Stimulated activated CD4-positive, alpha-beta T cell treated with anti-CD3 and anti-CD28 coated beads, Interleukin-1b, Interleukin-23, amount 100 ng/mL, for 4 hours (primary cell): ENCODE measurements around the gene NFYC.
A peak's percentile ranks its signal among the peaks of the same experiment; 100 is the strongest.

Source experiments
- DNase-seq, 2 donors: peaks; one replicate each; pipeline ENCODE4 v3.0.0-alpha.2; 2020; ENCODE audit warnings: low read depth in 2 of 2

Gene NFYC

DNA sequence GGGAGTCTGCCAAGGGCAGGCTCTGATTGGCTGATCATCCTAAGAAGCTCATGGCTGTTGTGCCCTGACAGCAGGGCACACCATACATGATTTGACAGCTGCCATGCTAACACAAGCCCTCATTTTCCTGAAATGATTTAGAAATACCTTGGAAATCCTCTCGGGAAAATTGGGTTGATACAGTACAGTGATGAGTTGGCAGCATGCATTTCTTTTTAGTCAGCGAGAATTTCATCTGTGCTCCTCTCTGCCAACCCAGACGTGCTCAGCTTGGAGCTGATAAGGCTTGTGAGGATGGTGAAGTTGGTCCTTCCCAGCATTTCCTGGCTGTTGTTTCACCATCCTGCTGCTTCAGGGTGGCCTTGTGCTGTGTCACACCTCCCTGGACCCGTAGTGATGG lies 69.5 kb downstream of the NFYC start:
- no peak for DNase-seq

- DNase-seq = no peak
Observed at GRCh38 chr1:40762144-40762923, 70.8 kb downstream of the NFYC start.

GRCh38 chr1:40763742-40764532 lies 72.4 kb downstream of the NFYC start:
- no peak for DNase-seq

DNA sequence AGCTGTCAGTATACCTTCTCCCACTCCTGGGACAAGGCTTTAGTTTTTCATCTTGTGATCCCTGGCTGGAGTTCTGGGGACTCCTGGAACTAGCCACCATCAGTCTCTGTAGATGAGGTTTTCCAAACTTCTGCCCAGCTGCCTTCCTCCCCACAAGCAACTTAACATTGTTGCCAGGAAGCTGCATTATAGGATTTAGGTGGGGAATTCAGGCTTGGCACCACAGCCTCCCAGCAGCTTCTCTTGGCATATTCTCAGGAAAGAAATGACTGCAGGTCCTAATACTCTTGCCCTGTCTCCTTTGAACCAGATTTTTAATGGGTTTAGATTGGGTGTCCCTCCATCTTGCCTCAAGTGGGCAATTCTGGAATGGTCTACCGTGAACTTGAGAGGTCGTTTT lies 73.5 kb downstream of the NFYC start:
- DNase-seq = no peak

DNA sequence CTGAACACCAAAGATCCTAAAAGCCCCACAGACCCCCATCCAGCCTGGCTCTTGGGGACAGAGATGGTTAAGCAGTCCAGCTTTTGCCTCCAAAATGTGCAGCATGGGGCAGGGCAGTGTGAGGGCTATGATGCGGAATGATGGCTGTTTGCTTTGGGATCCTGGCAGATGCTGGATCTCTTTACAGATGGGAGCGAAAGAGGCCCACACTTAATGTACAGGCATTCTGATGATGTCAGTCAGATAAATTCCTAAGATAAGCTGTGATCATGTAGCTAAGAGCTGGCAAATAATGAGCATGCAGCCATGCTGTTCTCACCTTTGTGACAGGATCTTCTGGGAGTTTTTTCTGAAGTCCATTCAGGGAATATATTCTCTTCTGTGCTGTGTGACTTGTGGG lies 74.5 kb downstream of the NFYC start:
- DNase-seq = no peak

- DNase-seq = no peak
Observed at GRCh38 chr1:40766560-40766959, 75.1 kb downstream of the NFYC start.

GRCh38 chr1:40768146-40768990 lies 76.9 kb downstream of the NFYC start:
- no peak for DNase-seq

GRCh38 chr1:40769815-40770214 lies 78.3 kb downstream of the NFYC start:
- DNase-seq = no peak

- DNase-seq = no peak
Observed at GRCh38 chr1:40770296-40771070, 79.0 kb downstream of the NFYC start.

GRCh38 chr1:40772146-40772955 lies 80.8 kb downstream of the NFYC start:
- DNase-seq = no peak

GRCh38 chr1:40773748-40774265 lies 82.3 kb downstream of the NFYC start:
- DNase-seq = no peak

GRCh38 chr1:40774266-40774998 lies 82.9 kb downstream of the NFYC start:
- peak; percentile 59 to 67 for DNase-seq

- DNase-seq = no peak
Observed at GRCh38 chr1:40776236-40777072, 85.0 kb downstream of the NFYC start.

GRCh38 chr1:40777224-40777970 lies 85.9 kb downstream of the NFYC start:
- no peak for DNase-seq

DNA sequence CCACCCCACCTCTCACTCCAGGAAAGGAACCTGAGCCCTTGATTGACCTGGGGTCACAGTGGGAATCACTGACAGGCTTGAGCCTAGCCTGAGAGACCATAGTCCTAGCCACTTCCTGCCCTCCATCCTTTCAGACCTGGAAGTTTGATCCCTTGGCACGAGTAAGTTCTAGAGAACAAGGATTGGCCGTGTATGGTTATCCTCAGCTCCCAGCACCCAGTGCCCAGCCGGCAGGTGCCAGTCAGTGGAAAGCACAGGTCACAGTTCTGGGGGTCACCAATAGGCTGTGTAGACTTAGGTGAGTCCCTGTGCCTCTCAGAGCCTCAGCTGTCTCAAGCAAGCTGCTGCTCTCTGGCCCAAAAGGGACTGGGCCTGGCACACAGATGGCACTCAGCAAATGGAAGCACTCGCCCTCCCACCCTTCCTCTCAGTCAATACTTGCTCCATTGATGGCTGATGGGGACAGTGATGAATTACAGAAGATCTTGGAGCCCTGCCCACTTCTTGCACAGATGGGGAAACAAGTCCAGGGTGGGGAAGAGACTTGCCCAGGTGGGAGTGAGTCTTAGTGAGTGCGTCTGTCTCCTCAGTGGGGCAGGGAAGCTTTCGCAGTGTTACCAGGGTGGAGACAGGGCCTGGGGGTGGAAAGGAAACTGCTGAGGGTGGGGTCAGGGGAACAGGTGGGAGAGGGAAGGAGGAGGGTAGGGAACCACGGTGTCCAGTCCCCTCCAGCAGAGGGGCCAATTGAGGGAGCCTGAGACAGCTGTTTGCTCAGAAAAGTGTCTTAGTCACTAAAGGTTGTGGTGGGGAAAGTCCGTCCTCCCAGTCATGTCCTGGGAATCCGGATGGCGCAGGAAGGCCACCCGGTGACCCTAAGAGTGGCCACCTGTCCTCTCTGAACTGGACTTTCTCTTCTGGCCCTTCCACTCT lies 89.4 kb downstream of the NFYC start:
- no peak for DNase-seq

- DNase-seq = no peak
Observed at GRCh38 chr1:40781608-40781971, 90.1 kb downstream of the NFYC start.

GRCh38 chr1:40782371-40782956 lies 91.0 kb downstream of the NFYC start:
- DNase-seq = no peak
